LoVo (cell line): ENCODE data around the gene DPH7.
A peak's percentile ranks its signal among the peaks of the same experiment; 100 is the strongest.
"Not testable (repeated sequence)": the region's sequence is repeated elsewhere in the genome, so short reads cannot be mapped to it uniquely, and the experiment has no call there.

Experiments used
- DNase-seq: peaks from one replicate; pipeline ENCODE4 v3.0.0-alpha.2; 2016; ENCODE audit warnings: low spot score

DPH7 gene

GRCh38 chr9:137580209-137580953 lies 1.7 kb upstream of the DPH7 start:
- DNase-seq = no peak

GRCh38 chr9:137579259-137579604 lies 507 bp upstream of the DPH7 start:
- DNase-seq = no peak

- DNase-seq = no peak
Observed at GRCh38 chr9:137575716-137576411, 2.9 kb downstream of the DPH7 start.

- no peak for DNase-seq
Observed at GRCh38 chr9:137575364-137575715, 3.4 kb downstream of the DPH7 start.

- DNase-seq = no peak
Observed at GRCh38 chr9:137574192-137574591, 4.5 kb downstream of the DPH7 start.

- no peak for DNase-seq
Observed at GRCh38 chr9:137570566-137570965, 8.2 kb downstream of the DPH7 start.

- no peak for DNase-seq
Observed at GRCh38 chr9:137569609-137570203, 9.0 kb downstream of the DPH7 start.

- not testable (repeated sequence) for DNase-seq
Observed at GRCh38 chr9:137568445-137568844, 10.3 kb downstream of the DPH7 start.

- no peak for DNase-seq
Observed at GRCh38 chr9:137564817-137565411, 13.8 kb downstream of the DPH7 start.

- no peak for DNase-seq
Observed at GRCh38 chr9:137564134-137564533, 14.6 kb downstream of the DPH7 start.

GRCh38 chr9:137558127-137558526 lies 20.6 kb downstream of the DPH7 start:
- DNase-seq = no peak

GRCh38 chr9:137556069-137556838 lies 22.5 kb downstream of the DPH7 start:
- peak; percentile 39 for DNase-seq

GRCh38 chr9:137555179-137555578 lies 23.5 kb downstream of the DPH7 start:
- DNase-seq = no peak

- DNase-seq = no peak
Observed at GRCh38 chr9:137554349-137554748, 24.4 kb downstream of the DPH7 start.

- DNase-seq = not testable (repeated sequence)
Observed at GRCh38 chr9:137553654-137554053, 25.1 kb downstream of the DPH7 start.

GRCh38 chr9:137552022-137552768 lies 26.5 kb downstream of the DPH7 start:
- peak; percentile 2 for DNase-seq

- peak; percentile 90 for DNase-seq
Observed at GRCh38 chr9:137551264-137552021, 27.3 kb downstream of the DPH7 start, which contains the start of gene MRPL41. Gene MRPL41 (plus strand): TSS chr9:137551879. CDS start chr9:137552082, 203 bp downstream.

- DNase-seq = not testable (repeated sequence)
Observed at GRCh38 chr9:137550958-137551263, 27.8 kb downstream of the DPH7 start.

GRCh38 chr9:137550231-137550621 lies 28.5 kb downstream of the DPH7 start, which contains the start of gene PNPLA7:
Gene PNPLA7 (minus strand): TSS chr9:137550402. CDS start chr9:137550197, 205 bp downstream.
- peak; percentile 80 for DNase-seq

GRCh38 chr9:137547687-137548543 lies 30.8 kb downstream of the DPH7 start:
- DNase-seq = no peak
